Measurements from ENCODE around the gene HIKESHI.

HIKESHI gene

DNA sequence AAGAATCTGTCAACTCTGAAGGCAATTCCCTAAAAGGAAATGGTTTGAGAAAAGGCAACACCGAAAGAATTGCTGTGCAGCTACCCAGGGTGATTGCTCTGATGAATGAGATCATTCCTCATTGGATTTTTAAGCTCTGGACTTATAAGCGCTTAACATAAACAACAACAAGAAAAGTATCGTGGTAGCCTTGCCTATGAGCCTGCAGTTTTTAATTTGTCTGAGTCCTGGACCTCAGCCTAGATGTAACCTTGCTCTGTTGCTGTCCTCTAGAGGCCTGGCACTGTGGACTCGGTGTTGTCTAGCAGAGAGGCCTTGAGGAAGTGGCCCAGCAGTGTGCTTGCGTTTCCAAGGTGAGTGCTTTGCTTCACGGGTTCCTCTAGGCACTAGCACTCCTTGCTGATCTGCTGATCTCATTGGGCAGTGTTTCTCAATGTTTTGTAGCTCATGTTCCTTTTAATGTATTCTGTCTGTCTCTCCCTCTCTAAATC lies 93.1 kb downstream of the HIKESHI start:
- TF ChIP-seq CTCF (IDR thresholded peaks at IDR 0.05; ENCODE audit: low read depth, low read length, missing control alignments): no peak
- no peak for DNase-seq (ENCODE audit: low read depth)
- in situ Hi-C loops (cut with HindIII; ENCODE audit: low sequenced_read_pairs): no loop called here
- no peak overlapping the region for H3K4me3 ChIP-seq (ENCODE audit: low read depth, low read length)

All from astrocyte of the cerebellum (primary cell).